ENCODE results near the gene INAFM1.

GRCh38 chr19:47275791-47276461, 1.2 kb downstream of the INAFM1 start:
- TF ChIP-seq CTCF (conservative IDR thresholded peaks at IDR 0.05; ENCODE audit: low read depth, low read length) (no peak), EZH2phosphoT487 (IDR thresholded peaks at IDR 0.05; ENCODE audit: borderline replicate concordance, low read length) (no peak)
